Measurements from ENCODE around the gene HMGXB4. TPM values are rescaled to one million over a fixed set of nuclear protein-coding genes. Genes with fewer than 3 reads are reported as not detected.

Gene HMGXB4
- total RNA-seq, 1 donor from 2014 or later, result 25.7 TPM

- no peak for DNase-seq (ENCODE audit: extremely low spot score, unreplicated experiment)
- H3K4me3 Mint-ChIP-seq (ENCODE audit: unreplicated experiment), result no peak overlapping the region
Measured at GRCh38 chr22:35322893-35323292, 65.6 kb downstream of the HMGXB4 start.

GRCh38 chr22:35323305-35323704 is 66.0 kb downstream of the HMGXB4 start:
- H3K27ac Mint-ChIP-seq (ENCODE audit: unreplicated experiment), result no peak overlapping the region
- no peaks in the 10 kb centered on the region for H3K9me3 Mint-ChIP-seq (ENCODE audit: unreplicated experiment)
- H3K27me3 Mint-ChIP-seq (ENCODE audit: unreplicated experiment), result no peaks in the 10 kb centered on the region
- TF ChIP-seq CTCF (IDR thresholded peaks at IDR 0.05), result no peak
- H3K4me1 Mint-ChIP-seq (ENCODE audit: unreplicated experiment), result no peaks in the 10 kb centered on the region
- DNase-seq (ENCODE audit: extremely low spot score, unreplicated experiment), result no peak
- peaks cover 53% of the 10 kb centered on the region for H3K36me3 Mint-ChIP-seq (ENCODE audit: unreplicated experiment)
- no peak overlapping the region for H3K4me3 Mint-ChIP-seq (ENCODE audit: unreplicated experiment)

More at GRCh38 chr22:35322893-35323292, 65.6 kb downstream of the HMGXB4 start:
- Mint-ChIP-seq H3K36me3 (ENCODE audit: unreplicated experiment) (peaks cover 56% of the 10 kb centered on the region), H3K27me3 (ENCODE audit: unreplicated experiment) (no peaks in the 10 kb centered on the region), H3K4me1 (ENCODE audit: unreplicated experiment) (no peaks in the 10 kb centered on the region), H3K27ac (ENCODE audit: unreplicated experiment) (no peak overlapping the region), H3K9me3 (ENCODE audit: unreplicated experiment) (no peaks in the 10 kb centered on the region)
- no peak for TF ChIP-seq CTCF (IDR thresholded peaks at IDR 0.05)

- H3K4me1 Mint-ChIP-seq (ENCODE audit: unreplicated experiment), result no peaks in the 10 kb centered on the region
- H3K4me3 Mint-ChIP-seq (ENCODE audit: unreplicated experiment), result no peak overlapping the region
- no peaks in the 10 kb centered on the region for H3K27me3 Mint-ChIP-seq (ENCODE audit: unreplicated experiment)
- no peak overlapping the region for H3K27ac Mint-ChIP-seq (ENCODE audit: unreplicated experiment)
- peaks cover 53% of the 10 kb centered on the region for H3K36me3 Mint-ChIP-seq (ENCODE audit: unreplicated experiment)
- DNase-seq (ENCODE audit: extremely low spot score, unreplicated experiment), result no peak
- no peaks in the 10 kb centered on the region for H3K9me3 Mint-ChIP-seq (ENCODE audit: unreplicated experiment)
- TF ChIP-seq CTCF (IDR thresholded peaks at IDR 0.05), result no peak
Measured at GRCh38 chr22:35324067-35324466, 66.8 kb downstream of the HMGXB4 start.

- H3K4me1 Mint-ChIP-seq (ENCODE audit: unreplicated experiment), result no peaks in the 10 kb centered on the region
Measured at GRCh38 chr22:35324762-35325161, 67.5 kb downstream of the HMGXB4 start.

GRCh38 chr22:35325209-35325608 is 67.9 kb downstream of the HMGXB4 start:
- H3K9me3 Mint-ChIP-seq (ENCODE audit: unreplicated experiment), result no peaks in the 10 kb centered on the region
- no peak overlapping the region for H3K27ac Mint-ChIP-seq (ENCODE audit: unreplicated experiment)
- no peak overlapping the region for H3K4me3 Mint-ChIP-seq (ENCODE audit: unreplicated experiment)
- TF ChIP-seq CTCF (IDR thresholded peaks at IDR 0.05), result no peak
- peaks cover 59% of the 10 kb centered on the region for H3K36me3 Mint-ChIP-seq (ENCODE audit: unreplicated experiment)
- no peak for DNase-seq (ENCODE audit: extremely low spot score, unreplicated experiment)
- H3K4me1 Mint-ChIP-seq (ENCODE audit: unreplicated experiment), result no peaks in the 10 kb centered on the region
- no peaks in the 10 kb centered on the region for H3K27me3 Mint-ChIP-seq (ENCODE audit: unreplicated experiment)

More at GRCh38 chr22:35324762-35325161, 67.5 kb downstream of the HMGXB4 start:
- H3K9me3 Mint-ChIP-seq (ENCODE audit: unreplicated experiment), result no peaks in the 10 kb centered on the region
- no peak overlapping the region for H3K27ac Mint-ChIP-seq (ENCODE audit: unreplicated experiment)
- TF ChIP-seq CTCF (IDR thresholded peaks at IDR 0.05), result no peak
- no peak overlapping the region for H3K4me3 Mint-ChIP-seq (ENCODE audit: unreplicated experiment)
- H3K27me3 Mint-ChIP-seq (ENCODE audit: unreplicated experiment), result no peaks in the 10 kb centered on the region
- peaks cover 57% of the 10 kb centered on the region for H3K36me3 Mint-ChIP-seq (ENCODE audit: unreplicated experiment)
- DNase-seq (ENCODE audit: extremely low spot score, unreplicated experiment), result no peak
